RPMI7951 (cell line): Measurements from ENCODE around the gene IRF9. TPM values are rescaled to one million over a fixed set of nuclear protein-coding genes. Genes with fewer than 3 reads are reported as not detected.

ENCODE experiments used
- total RNA-seq: library from RNA; depleted of rRNA; stranded (reverse); fragments of >200 nt; shearing (Covaris generic); gene quantifications from 2 replicates; pipeline ENCODE4 v1.2.3, GENCODE V29; 2014; rRNA removed

The IRF9 gene
- total RNA-seq, 1 experiment from 2014 or later, result 39.3 TPM

Other genes starting within 250 kb of the IRF9 start
- 25.1 and 48.0 TPM in 2 replicates for gene DHRS4, start 207.5 kb upstream of the IRF9 start, total RNA-seq
- 15.9 and 16.5 TPM in 2 replicates for gene DHRS4L2, start 172.3 kb upstream of the IRF9 start, total RNA-seq
- gene CARMIL3, start 109.3 kb upstream of the IRF9 start, total RNA-seq, result under 0.01 and 0.12 TPM in 2 replicates
- not detected in 2 replicates for gene CPNE6, start 89.7 kb upstream of the IRF9 start, total RNA-seq
- 12.3 and 12.5 TPM in 2 replicates for gene PCK2, start 67.0 kb upstream of the IRF9 start, total RNA-seq
- 42.9 and 57.1 TPM in 2 replicates for gene DCAF11, start 46.5 kb upstream of the IRF9 start, total RNA-seq
- gene NRL, start 46.3 kb upstream of the IRF9 start, total RNA-seq, result 0.60 and 1.5 TPM in 2 replicates
- gene FITM1, start 30.6 kb upstream of the IRF9 start, total RNA-seq, result 0.20 TPM in 1 of 2 replicates, not detected in the other
- gene PSME1, start 25.1 kb upstream of the IRF9 start, total RNA-seq, result 294 and 310 TPM in 2 replicates
- gene EMC9, start 19.7 kb upstream of the IRF9 start, total RNA-seq, result 25.8 and 32.6 TPM in 2 replicates
- 237 and 262 TPM in 2 replicates for gene PSME2, start 14.7 kb upstream of the IRF9 start, total RNA-seq
- 28.5 and 37.8 TPM in 2 replicates for gene RNF31, start 13.8 kb upstream of the IRF9 start, total RNA-seq
- gene REC8, start 10.8 kb downstream of the IRF9 start, total RNA-seq, result 0.39 and 1.1 TPM in 2 replicates
- gene IPO4, start 27.6 kb downstream of the IRF9 start, total RNA-seq, result 22.9 and 30.9 TPM in 2 replicates
- 52.5 and 69.2 TPM in 2 replicates for gene TM9SF1, start 34.2 kb downstream of the IRF9 start, total RNA-seq
- not detected in 2 replicates for gene TSSK4, start 44.4 kb downstream of the IRF9 start, total RNA-seq
- gene CHMP4A, start 52.2 kb downstream of the IRF9 start, total RNA-seq, result 13.5 and 39.7 TPM in 2 replicates
- gene MDP1, start 54.8 kb downstream of the IRF9 start, total RNA-seq, result 23.3 and 26.2 TPM in 2 replicates
- gene NEDD8, start 71.1 kb downstream of the IRF9 start, total RNA-seq, result 306 and 349 TPM in 2 replicates
- gene GMPR2, start 71.7 kb downstream of the IRF9 start, total RNA-seq, result 51.2 and 52.9 TPM in 2 replicates
- gene TINF2, start 81.4 kb downstream of the IRF9 start, total RNA-seq, result 39.5 and 42.9 TPM in 2 replicates
- 0.60 and 0.78 TPM in 2 replicates for gene TGM1, start 101.9 kb downstream of the IRF9 start, total RNA-seq
- 15.8 and 20.2 TPM in 2 replicates for gene RABGGTA, start 110.3 kb downstream of the IRF9 start, total RNA-seq
- 12.6 and 15.6 TPM in 2 replicates for gene DHRS1, start 138.5 kb downstream of the IRF9 start, total RNA-seq
- 10.7 and 10.8 TPM in 2 replicates for gene NOP9, start 138.6 kb downstream of the IRF9 start, total RNA-seq
- gene CIDEB, start 146.7 kb downstream of the IRF9 start, total RNA-seq, result not detected in 2 replicates
- 0.72 and 0.88 TPM in 2 replicates for gene LTB4R2, start 148.9 kb downstream of the IRF9 start, total RNA-seq
- 0.48 and 0.59 TPM in 2 replicates for gene LTB4R, start 150.2 kb downstream of the IRF9 start, total RNA-seq
- not detected in 2 replicates for gene ADCY4, start 173.8 kb downstream of the IRF9 start, total RNA-seq
- gene RIPK3, start 178.7 kb downstream of the IRF9 start, total RNA-seq, result 0.60 and 1.3 TPM in 2 replicates
- gene NFATC4, start 206.9 kb downstream of the IRF9 start, total RNA-seq, result 10.6 and 13.1 TPM in 2 replicates
- 0.36 and 0.39 TPM in 2 replicates for gene NYNRIN, start 237.7 kb downstream of the IRF9 start, total RNA-seq